Stimulated activated CD4-positive, alpha-beta T cell treated with anti-CD3 and anti-CD28 coated beads, TNF-alpha, amount 100 ng/mL, for 4 hours (primary cell): ENCODE results near the gene LRRC56.

Experiments used
- DNase-seq, 3 experiments: peaks; one replicate each; pipeline ENCODE4 v3.0.0-alpha.2; 2020; ENCODE audit warnings: low read depth in 3 of 3

LRRC56 gene

DNA sequence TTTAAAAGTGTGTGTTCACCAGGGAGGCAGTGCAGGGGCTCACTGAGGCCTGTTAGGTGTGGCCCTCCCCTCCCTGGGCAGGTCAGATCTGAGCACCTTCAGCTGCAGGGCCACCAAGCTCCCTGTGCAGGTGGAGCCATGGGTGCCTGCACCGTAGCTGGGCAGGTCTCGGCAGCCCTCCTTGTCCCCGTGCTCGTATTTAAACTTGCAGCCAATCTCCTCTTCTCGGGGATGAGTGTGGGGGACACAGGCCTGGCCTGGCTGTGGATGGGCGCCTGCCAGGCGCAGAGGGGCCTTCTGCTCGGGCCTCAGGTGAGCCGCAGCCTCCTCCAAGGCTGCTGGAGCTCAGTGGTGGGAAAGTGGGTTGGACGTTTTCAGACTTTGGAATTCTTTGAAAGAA lies 58.1 kb downstream of the LRRC56 start:
- no peak for DNase-seq

DNA sequence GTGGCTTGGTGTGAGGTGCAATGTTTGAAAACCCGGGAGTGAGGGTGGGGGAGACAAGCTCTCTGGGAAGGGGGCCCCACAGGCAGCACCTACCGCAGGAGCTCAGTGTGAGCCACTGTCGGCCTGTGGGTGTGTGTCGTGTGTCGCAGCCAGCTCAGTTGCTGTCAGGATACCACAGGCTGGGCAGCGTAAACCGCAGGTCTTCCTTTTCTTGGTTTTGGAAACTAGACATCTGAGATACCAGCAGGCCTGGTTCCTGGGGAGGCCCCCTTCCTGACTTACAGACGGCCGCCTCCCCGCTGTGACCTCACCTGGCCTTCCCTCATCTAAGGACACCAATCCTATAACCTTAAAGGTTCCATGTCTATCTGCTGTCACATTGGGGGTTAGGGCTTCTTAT lies 59.0 kb downstream of the LRRC56 start:
- DNase-seq = no peak

DNA sequence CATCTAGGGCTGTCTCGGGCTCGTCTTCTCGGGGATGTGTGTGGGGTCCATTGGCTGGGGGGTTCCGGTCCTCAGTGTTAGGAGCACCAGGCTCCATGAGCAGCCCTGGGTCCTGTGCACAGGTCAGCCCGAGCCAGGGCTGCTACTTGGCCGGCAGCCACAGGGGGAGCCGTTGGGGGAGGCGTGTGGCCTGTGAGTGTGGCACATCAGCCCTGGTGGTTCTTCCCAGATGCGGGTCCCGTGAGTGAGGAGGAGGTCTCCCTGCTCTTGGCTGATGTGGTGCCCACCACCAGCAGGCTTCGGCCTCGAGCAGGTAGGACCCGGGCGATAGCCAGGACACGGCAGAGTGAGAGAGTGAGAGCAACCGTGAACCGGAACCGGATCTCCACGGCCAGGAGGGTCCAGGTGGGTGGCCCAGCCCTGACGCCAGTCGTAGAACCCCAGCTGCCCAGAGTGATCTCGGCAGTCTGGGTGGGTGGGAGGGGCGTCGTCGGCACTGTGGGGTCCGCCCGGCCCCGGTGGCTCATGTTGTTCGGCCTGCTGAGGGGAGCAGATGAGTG lies 59.9 kb downstream of the LRRC56 start:
- no peak for DNase-seq

DNA sequence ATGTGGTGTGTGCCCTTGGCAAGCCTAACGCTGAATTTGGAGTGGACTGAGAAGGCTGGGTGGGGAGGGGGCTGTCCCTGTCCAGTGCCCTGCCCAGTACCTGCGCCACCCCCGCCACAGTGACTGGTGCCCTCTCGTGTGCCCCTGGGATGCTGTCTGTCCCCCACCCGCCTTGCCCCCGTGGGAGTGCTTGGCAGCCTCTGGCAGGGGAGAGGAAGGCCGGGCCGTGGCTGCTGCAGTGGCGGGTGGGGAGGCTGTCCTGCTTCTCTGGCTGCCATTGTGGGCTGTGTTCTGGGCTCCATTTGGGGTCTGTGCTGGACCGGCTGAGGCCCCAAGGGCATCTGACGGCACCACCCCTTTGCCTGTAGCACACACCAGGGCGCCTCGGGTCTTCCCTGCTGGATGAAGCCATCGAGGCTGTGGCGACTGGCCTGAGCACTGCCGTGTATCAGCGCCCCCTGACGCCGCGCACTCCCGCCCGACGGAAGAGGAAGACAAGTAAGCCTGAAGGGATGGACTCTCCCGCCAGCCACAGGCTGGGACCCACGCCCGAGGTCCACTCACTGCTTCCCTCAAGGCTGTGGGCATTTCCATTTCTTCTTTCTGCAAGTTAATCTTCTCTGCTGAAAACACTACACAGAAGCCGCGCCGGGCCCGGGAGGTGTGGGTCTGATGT lies 60.8 kb downstream of the LRRC56 start:
- no peak for DNase-seq

DNA sequence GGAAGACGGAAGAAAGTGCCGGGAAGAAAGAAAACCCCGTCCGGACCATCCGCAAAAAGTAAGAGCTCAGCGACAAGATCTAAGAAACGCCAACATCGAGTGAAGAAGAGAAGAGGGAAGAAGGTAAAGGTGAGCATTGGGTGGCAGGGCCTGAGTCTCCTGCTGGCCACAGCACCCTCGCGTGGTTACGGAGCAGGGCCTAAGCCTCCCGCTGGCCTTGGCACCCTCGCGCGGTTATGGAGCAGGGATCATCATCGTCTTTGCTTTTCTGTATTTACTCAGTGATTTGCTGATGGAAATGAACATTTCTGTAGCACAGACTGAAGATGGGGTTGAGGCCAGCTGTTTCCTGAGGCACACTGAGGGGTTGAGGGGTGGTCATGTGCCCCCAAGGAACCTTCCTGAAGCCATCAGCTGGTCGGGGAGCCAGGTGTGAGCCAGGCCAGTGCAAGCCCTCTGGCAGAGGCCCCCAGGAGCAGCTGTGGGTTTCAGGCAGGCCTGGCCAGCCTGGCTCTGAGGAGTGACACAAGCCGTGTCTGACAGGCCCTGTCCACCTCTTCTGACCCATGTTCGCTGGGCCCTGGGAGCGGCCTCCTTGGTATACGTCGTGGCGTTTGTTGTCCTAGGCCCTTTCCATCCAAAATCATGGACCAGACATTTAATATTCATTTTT lies 64.4 kb downstream of the LRRC56 start:
- DNase-seq = no peak

DNA sequence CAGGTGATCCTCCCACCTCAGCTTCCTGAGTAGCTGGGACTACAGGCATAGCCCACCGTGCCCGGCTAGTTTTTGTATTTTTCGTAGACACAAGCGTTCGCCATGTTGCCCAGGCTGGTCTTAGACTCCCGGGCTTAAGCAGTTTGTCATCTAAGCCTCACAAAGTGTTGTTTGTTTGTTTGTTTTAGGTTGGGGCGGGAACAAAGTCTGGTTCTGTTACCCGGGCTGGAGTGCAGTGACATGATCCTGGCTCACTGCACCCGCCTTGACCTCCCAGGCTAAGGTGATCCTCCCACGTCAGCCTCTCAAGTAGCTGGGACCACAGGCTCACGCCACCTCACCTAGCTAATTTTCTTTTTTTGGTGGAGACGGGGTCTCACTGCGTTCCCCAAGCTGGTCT lies 65.8 kb downstream of the LRRC56 start:
- no peak for DNase-seq
